HG03175 (cell line): Measurements from ENCODE around the gene SSU72.
"Not testable (repeated sequence)": the region's sequence is repeated elsewhere in the genome, so short reads cannot be mapped to it uniquely, and the experiment has no call there.

Source experiments
- ATAC-seq: cut with Tn5 transposase; IDR thresholded peaks from one replicate; pipeline ENCODE4 v1.9.1; 2021; ENCODE audit warnings: mild to moderate bottlenecking, moderate library complexity; ENCODE audit not compliant: unreplicated experiment

Gene SSU72

DNA sequence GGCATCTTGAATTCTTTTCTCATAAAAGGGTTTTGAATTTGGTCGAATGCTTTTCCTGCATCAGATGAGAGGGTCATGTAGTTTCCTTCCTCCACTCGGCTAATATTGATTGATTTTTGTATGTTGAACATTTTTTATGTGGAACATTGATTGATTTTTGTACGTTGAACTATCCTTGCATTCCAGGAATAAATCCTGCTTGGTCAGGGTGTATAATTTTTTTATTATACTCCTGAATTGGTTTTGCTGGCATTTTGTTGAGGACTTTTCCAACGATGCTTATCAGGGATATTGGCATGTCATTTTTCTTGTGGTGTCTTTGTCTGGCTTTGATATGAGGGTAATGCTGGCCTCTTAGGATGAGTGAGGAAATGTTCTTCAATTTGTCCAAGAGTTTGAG, 42.7 kb downstream of the SSU72 start:
- ATAC-seq = no peak

DNA sequence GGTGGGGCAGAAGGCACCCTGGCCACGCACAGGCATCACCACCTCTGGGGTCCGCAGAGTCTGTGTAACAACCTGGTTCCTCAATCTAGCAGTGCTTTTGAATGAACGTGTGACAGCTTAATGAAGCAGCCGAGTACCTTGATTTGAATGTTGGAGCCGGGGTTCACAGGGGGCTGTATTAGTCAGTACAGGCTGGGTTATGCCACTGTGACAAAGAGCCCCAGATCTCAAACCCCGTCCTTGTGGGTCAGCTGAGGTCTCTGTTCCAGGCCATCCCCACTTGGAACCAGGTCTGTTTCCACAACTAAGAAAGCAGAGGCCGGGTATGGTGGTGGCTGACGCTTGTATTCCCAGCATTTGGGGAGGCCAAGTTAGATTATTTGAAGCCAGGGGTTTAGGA, 44.7 kb downstream of the SSU72 start:
- no peak for ATAC-seq

DNA sequence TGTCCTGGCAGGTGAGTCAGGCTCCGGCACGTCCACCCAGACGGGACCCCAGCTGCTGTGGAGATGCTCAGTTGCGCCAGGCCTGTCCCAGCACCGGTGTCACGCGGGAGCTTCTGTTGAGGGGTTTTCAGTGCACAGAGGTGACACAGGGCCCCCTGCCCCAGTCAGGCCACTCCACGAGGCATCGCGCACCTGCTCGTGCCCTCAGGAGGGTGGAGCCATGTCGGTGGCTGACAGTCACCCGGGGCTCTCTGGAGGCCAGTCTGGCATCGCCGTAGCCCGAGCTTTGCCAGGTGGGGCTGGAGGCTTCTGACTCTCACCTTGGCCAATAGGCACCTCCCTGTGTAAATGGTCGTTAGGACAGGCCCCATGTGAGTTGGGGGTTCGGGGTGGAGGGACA, 45.3 kb downstream of the SSU72 start:
- no peak for ATAC-seq

- ATAC-seq = no peak
These were observed 46.1 kb downstream of the SSU72 start for GRCh38 chr1:1528301-1529267.

DNA sequence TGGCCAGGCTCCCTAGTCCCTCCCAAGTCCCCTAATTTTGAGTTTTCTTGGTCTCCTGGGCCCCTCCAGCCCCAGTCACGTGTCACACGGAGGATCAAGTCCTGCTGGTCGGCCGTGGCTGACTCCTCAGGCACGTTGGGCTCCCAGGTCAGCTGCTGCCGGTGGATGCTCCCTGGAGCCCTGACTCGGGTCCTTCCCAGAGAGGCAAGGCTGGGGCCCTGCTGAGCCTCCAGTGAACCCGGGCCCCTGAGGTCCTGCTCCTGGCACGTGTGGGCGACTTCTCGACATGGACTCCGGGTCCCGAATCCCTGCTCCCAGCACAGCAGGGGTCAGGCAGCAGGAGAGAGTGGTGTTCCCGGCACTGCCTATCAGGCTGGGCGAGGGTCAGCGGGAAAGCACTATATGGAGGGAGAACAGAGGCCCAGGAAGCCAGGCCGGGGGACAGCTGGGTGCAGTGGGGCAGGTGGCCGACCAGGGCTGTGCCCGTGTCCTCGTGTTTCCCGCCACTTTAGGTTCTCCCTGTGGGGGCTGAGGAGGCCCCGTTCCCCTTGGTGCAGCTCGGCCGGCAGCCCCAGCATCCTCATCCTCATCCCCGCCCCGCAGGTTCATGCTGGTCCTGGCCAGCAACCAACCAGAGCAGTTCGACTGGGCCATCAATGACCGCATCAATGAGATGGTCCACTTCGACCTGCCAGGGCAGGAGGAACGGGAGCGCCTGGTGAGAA, 47.4 kb downstream of the SSU72 start:
- no peak for ATAC-seq

DNA sequence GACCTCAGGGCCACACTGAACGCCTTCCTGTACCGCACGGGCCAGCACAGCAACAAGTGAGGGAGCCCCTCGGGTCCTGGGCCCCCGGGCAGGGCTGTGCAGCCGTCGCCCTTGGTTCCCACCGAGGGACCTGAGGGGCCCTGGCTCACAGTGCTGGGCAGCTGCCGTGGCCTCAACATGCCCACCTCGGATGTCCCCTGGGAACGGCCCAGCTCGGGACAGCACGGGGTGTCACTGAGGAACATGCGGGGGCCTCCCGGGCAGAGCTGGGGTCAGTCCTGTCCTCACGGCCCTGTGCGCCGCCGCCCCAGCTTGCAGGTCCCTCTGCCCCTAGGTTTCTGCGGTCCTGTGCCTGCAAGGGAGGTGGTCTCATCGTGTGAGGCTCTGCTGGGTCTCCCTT, 48.2 kb downstream of the SSU72 start:
- ATAC-seq = not testable (repeated sequence)

- not testable (repeated sequence) for ATAC-seq
These were observed 49.8 kb downstream of the SSU72 start for GRCh38 chr1:1524750-1525383.

GRCh38 chr1:1523651-1524050, 51.0 kb downstream of the SSU72 start:
- ATAC-seq = not testable (repeated sequence)

DNA sequence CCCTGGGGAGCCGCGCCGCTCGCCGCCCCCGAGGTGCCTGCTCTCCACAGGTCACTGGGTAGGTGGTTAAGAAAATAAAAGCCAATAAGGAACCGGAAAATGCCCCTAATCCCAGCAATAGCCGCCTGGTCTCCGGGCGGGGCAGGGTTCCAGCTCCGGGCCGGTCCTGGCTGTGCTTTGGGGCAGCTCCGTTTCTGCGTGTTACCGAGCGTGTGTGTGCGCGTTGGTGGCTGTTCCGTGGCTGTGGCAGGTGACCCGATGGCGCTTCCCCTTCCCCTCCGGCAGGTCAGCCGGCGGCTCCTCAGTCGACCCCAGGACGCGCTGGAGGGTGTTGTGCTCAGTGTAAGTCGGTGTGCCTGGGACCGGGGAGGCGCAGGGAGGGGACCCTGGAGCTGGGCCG, 51.4 kb downstream of the SSU72 start:
- not testable (repeated sequence) for ATAC-seq

DNA sequence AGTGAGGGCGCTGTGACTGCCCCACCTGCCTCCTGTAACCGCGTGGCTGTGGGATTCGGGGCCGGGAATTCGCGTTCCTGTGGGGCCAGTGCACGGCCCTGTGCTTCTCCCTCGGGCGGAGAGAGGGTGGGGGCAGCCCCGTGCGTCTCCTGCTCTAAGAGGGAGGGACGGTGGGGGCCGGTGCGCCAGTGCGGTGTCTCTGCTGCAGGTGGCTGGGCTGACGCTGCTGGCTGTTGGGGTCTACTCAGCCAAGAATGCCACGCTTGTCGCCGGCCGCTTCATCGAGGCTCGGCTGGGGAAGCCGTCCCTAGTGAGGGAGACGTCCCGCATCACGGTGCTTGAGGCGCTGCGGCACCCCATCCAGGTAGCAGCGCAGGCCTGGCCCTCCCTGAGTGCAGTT, 52.1 kb downstream of the SSU72 start:
- ATAC-seq = not testable (repeated sequence)

DNA sequence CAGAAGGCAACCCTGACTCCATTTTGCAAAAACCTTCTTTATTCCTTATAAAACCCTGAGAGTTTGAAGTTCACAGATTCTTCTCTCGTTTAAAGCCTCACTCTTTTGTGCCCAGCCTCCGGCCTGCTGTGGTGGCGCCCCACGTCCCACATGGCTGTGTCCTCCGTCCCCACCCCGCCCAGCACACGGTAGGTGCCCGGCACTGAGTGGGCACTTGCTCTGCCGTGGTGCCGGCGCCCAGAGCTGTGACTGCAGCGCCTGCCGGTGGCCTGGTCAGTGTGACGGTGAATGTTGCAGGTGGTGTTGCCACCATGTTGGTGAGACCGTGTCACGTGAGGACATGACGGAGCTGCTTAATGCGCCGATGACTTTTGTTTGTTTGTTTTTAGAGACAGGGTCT, 53.3 kb downstream of the SSU72 start:
- no peak for ATAC-seq

- not testable (repeated sequence) for ATAC-seq
These were observed 54.7 kb downstream of the SSU72 start for GRCh38 chr1:1519805-1520505.

DNA sequence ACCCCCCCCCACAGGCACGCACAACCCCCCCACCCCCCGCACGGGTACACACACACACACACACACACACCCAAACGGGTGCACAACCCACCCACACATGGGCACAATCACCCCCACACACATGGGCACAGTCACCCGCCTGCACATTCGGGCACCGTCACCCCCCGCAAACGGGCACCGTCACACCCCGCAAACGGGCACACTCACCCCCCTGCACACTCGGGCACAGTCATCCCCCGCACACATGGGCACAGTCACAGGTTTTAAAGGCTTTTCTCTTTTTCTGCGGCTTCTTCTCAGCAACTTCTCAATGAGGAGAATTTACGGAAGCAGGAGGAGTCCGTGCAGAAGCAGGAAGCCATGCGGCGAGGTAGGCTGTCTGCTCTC, 56.0 kb downstream of the SSU72 start:
- ATAC-seq = not testable (repeated sequence)

GRCh38 chr1:1517973-1518620, 56.6 kb downstream of the SSU72 start:
- no peak for ATAC-seq

- ATAC-seq = not testable (repeated sequence)
These were observed 57.7 kb downstream of the SSU72 start for GRCh38 chr1:1516923-1517322.

GRCh38 chr1:1514376-1514775, 60.3 kb downstream of the SSU72 start:
- ATAC-seq = not testable (repeated sequence)

DNA sequence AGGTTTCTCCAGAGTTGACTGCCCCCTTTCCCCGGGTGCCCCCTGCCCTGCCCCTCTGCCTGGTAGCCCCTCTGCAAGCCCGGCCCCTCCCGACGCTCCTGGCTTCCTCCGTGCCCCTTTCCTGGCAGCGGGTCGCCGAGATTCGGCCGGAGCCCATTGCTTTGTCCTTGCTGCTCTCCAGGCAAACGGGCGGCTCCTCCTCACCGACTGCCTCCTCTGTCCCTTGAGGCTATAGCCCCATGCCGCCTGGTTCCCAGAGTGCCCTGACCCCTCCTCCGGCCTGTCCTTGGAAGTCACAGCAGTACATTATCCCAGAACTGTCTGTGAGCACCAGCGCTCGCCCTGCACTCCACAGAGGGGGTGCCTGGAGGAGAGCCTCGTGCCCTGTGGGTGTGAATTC, 61.0 kb downstream of the SSU72 start:
- not testable (repeated sequence) for ATAC-seq

GRCh38 chr1:1512425-1512824, 62.2 kb downstream of the SSU72 start:
- ATAC-seq = peak; percentile 18

DNA sequence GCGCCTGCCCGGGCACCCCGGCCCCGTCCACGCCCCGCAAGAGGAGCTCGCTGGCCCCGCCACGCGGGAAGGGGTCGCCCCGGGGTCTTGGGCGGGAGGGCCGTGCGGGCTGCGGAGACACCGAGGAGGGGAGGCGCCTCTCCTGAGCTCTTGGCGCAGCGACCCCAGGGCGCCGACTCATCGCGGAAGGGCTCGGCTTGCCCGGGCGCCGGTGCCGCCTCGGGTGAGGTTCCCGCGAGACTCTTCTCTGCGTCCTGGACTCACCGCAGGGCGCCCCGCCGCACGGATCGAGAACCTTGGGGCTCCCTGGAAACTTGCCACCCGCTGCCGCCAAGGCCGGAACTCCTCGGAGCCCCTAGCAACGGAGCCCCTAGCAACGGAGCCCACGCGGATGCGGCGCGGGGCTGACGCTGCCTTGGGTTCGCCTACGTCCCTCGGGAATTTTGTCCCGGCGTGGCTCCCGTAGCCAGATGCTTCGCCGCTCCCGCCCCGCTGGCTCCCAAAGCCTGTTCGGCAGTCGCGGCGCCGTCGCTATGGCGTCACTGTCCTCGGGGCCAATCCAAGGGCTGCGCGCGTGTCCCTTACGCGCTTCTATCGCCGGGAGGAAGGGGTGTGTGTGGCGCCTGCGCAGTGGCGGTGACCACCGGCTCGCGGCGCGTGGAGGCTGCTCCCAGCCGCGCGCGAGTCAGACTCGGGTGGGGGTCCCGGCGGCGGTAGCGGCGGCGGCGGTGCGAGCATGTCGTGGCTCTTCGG, 63.0 kb downstream of the SSU72 start, which contains the start of gene ATAD3A:
Gene ATAD3A (plus strand): TSS at position 630 of the 753 bp plus-strand sequence. CDS start 107 bp downstream, at position 737.
- ATAC-seq = peak; percentile 87
